Inflammatory macrophage (primary cell): Measurements from ENCODE around the gene PRKCE.
"Not testable (repeated sequence)": the region's sequence is repeated elsewhere in the genome, so short reads cannot be mapped to it uniquely, and the experiment has no call there.

ENCODE experiments used
- DNase-seq, 2 donors: peaks; one replicate each; pipeline ENCODE4 v3.0.0-alpha.2; 2020 to 2022

The PRKCE gene

GRCh38 chr2:45843136-45843535 is 191.7 kb downstream of the PRKCE start:
- DNase-seq: peak; percentile 18 to 62

GRCh38 chr2:45844796-45845457 is 193.5 kb downstream of the PRKCE start:
- DNase-seq: no peak

- DNase-seq: no peak
Measured at GRCh38 chr2:45845566-45845965, 194.1 kb downstream of the PRKCE start.

DNA sequence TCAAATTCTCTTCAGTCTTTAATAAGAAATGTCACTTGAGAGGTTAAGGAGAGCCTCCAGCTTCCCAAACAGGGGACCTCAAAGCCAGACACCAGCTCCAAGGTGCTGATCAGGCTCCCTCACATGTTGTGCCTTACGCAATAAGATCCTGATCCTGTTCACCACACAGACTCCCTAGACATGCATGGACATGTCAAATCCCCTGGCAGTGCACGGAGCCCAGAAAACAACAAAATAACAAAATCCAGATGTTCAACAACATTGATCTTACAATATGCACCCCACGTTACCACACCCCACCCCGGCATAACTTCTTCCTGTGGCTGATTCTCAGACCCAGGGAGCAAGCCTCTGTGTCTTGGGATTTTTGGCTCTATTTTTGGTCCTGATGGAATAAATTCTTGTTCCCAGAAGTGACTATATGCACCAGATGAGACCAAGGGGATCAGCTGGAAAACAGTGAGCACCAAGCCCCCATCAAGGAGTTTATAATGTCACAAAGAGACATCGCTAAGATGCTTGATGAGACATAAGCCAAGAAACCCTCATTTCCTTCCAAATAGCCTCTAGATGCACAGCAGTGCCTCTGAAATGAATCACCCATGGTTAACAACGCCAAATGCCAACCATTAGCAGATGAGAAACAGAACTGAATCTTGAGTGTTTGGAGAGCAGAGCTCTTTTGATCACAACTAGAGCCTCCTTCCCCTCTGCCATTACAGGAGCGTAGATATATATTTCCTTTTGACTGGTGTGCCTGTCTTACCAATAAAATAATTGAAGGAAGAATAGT is 198.2 kb downstream of the PRKCE start:
- DNase-seq: no peak

- DNase-seq: no peak
Measured at GRCh38 chr2:45850558-45850957, 199.1 kb downstream of the PRKCE start.

- no peak for DNase-seq
Measured at GRCh38 chr2:45851111-45851510, 199.6 kb downstream of the PRKCE start.

- no peak for DNase-seq
Measured at GRCh38 chr2:45851576-45852304, 200.3 kb downstream of the PRKCE start.

DNA sequence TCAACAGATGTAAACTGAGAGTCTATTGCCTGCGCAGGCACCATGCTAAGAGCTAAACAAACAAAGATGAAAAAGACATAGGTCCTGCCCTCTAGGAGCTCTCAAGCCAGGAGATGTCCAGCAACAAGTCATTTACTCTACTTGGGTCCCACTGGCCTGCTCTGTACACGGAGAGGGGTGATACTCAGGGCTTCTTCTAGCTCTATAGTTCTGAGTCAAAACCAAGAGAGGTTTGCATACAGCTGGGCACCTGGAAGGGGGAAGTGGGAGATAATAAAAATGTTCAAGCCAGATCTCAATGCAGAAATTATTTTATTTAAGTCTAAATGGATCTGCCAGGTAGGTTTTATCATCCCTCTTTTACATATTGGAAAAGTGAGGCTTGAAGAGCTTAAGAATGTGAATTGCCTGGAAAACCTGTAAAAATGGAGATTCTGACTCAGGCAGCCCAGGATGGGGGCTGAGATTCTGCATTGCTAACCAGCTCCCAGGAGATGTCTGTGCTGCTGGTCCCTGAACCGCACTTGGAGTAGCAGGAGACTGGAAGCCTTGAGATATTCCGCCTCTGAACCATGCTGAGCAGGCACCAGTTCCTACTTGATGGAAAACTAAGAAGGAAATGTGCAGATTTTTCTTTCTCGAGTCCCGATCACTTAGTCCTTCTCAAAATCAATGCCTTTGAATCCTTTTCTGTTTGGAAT is 201.1 kb downstream of the PRKCE start:
- DNase-seq: no peak

GRCh38 chr2:45855374-45855773 is 203.9 kb downstream of the PRKCE start:
- DNase-seq: no peak

GRCh38 chr2:45856391-45857274 is 205.2 kb downstream of the PRKCE start:
- DNase-seq: no peak

DNA sequence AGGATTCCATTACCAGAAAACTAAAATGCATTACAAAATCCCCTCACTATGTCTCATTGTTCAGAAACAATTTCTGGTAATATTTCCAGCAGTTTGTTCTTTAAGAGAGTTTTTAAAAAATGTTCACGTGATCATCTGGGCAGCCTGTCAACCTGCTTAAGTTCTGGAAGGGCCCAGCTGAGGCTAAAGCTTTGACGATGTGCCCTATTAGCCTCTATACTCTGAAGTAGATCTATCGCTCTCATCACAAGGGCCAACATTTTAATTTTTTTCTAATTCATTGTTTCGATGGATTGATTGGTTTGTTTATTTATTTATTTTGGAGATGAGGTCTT is 205.8 kb downstream of the PRKCE start:
- DNase-seq: no peak

DNA sequence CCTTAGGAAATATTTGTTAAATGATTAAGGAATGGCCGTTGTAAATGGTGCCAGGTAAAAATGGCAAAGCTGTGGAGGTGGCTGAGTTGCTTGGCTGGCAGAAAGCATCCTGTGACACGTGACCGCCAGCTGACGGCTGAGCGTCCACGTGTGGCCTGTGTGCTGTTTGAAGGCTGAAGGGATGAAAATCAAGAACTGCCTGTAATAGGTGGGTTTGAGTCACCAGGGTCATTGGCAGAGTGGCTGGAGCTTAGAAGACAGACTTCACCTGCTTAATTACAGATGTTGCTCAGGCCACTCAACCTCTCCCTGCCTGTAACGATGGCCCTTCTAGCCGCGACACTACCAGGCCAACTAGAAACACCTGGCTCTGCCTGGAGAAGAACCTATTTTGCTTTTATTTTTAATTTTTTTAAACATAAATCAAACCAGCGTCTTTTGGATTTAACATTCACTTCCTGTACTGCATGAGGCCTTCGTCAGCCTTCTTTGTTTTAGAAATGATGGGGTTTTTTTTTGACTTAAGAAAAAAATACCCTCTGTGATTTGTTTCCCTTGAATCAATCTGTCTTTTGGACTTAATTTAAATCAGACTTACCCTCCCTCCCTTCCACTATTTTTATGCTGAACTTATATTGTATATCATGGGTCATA is 206.5 kb downstream of the PRKCE start:
- DNase-seq: no peak

DNA sequence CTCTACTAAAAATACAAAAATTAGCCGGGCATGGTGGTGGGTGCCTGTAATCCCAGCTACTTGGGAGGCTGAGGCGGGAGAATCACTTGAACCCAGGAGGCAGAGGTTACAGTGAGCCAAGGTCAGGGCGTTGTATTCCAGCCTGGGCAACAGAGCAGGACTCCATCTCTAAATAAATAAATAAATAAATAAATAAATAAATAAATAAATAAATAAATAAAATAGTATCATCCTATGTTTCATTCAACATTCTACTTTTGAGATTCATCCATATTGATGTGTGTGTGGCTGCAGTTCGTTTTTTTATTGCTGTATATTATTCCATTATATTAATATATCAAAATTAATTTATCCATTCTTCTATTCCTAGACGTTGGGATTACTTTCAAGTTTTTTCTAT is 207.4 kb downstream of the PRKCE start:
- not testable (repeated sequence) for DNase-seq

DNA sequence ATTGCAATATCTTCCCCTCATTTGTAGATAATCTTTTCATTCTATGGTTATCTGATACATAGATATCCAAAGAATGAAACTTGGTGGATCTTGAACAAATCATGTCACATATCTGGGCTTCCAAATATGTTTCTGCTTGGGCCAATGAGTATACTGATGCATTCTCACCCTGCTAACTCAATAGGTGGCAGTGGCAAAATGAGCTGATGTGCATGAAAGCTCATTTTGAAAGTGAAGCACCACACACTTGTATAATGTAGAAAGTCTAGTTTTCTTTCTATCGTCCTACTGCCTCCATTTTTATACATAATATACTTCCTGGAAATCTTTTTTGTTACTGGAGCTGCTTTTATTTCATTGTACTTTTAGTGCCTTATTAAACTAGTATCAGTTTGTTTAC is 208.2 kb downstream of the PRKCE start:
- DNase-seq: no peak

- DNase-seq: peak; percentile 39 to 54
Measured at GRCh38 chr2:45860136-45861121, 209.0 kb downstream of the PRKCE start.

DNA sequence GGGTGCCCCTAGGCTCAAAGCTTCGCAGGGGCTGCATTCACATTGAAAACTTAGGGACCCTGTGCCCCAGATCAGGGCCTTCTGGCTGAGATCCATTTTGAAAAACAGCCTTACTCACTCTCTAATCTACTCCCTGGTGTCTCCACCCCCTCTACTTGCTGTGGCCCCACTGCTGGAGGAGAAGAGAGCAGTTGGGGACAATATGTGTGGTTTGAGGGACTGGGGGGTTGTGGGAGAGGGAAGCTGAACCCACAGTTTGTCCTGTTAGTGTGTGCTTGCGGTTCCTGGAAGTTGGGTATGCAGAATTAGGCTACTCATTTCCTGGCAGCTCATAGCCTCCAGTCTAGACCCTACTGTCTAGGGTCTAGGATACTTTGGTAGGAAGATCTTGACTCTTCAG is 211.4 kb downstream of the PRKCE start:
- no peak for DNase-seq

DNA sequence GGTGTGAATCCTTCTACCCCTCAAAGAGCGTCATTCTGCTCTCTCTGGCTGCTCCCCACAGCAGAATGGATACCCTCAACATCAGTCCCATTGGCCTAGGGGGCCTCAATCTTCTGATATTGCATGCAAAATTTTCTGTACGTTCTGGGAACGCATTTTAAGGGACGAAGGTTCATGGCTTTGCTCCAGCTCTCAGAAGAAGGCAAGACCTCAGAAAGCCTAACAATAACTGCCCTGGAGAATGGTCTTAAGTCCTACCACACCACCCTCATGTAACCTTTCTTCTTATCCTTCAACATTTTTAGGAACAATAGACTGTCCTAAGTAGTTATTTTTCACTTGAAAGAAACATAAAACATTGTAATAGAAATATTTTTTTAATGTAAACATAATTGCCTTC is 212.6 kb downstream of the PRKCE start:
- DNase-seq: no peak

GRCh38 chr2:45867349-45867748 is 215.9 kb downstream of the PRKCE start:
- no peak for DNase-seq

GRCh38 chr2:45867800-45868199 is 216.3 kb downstream of the PRKCE start:
- DNase-seq: no peak

DNA sequence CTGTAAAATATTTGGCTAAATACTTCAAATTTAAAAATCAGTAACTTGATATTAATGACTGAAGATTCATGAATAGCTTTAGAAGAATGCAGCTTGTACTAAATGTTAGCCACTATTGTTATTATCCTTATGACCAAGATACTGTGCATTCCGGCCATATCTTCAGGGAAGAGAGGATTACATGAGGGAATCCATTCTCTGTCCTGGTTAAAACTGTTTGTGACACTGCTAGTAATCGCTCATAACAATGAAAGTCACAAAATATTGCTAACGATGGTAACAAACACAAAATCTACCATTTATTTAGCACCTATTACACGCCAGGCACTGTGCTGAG is 217.7 kb downstream of the PRKCE start:
- no peak for DNase-seq
